Bronchial epithelial cell (primary cell): ENCODE data around the gene ABCA4. TPM values are rescaled to one million over a fixed set of nuclear protein-coding genes. Genes with fewer than 3 reads are reported as not detected.
A peak's percentile ranks its signal among the peaks of the same experiment; 100 is the strongest.

Source experiments
- DNase-seq: peaks from one replicate; pipeline ENCODE4 v3.0.0-alpha.2; 2010; ENCODE audit warnings: low read depth
- FAIRE-seq: peaks from 2 replicates; lab custom pipeline; 2011; peaks lifted over from hg19 to GRCh38; lab: Jason Lieb, UNC
- H3K27me3 ChIP-seq: 2 replicates; pipeline ENCODE4 v1.5.1; 2011; ENCODE audit warnings: low read length; ENCODE audit not compliant: control insufficient read depth, insufficient read depth
- H3K36me3 ChIP-seq: 2 replicates; pipeline ENCODE4 v1.5.1; 2011; ENCODE audit warnings: low read length; ENCODE audit not compliant: control insufficient read depth, insufficient read depth
- H3K4me3 ChIP-seq: 2 replicates; pipeline ENCODE4 v1.5.1; 2011; ENCODE audit warnings: mild to moderate bottlenecking, low read depth, low read length, control low read depth
- total RNA-seq: library from RNA; depleted of rRNA; stranded (reverse); fragments of >200 nt; gene quantifications from 2 replicates; pipeline ENCODE4 v1.2.1, GENCODE V29; 2014
- TF ChIP-seq, protein P1 (sequence below): IDR thresholded peaks from 2 replicates; pipeline ENCODE4 v1.5.1; 2011; ENCODE audit warnings: mild to moderate bottlenecking, moderate library complexity, low read length, control low read depth, inconsistent platforms; ENCODE audit not compliant: insufficient read depth, severe bottlenecking

Gene ABCA4
- total RNA-seq, 1 donor from 2014 or later: under 0.01 TPM

DNA sequence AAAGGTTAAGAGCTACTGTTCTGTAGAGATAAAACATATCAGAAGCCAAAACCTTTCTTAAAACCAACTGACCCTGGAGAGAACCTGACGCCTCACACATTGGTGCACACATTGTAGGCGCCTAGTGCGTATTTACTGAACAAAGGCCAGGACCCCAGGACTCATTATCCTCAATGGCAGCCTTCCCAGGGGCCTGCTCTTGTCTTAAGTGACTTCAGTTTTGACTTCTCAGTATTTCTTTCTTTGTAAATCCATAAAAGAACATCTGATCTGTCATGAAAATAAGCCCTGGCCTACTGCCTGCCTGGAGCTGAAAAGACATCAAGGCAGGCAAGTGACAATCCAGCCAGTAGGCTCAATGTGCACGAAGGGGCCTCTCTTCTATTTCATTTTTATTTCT lies 27.6 kb downstream of the ABCA4 start:
- Histone ChIP-seq H3K4me3 (no peak overlapping the region), H3K27me3 (no peaks in the 10 kb centered on the region), H3K36me3 (no peaks in the 10 kb centered on the region)
- DNase-seq (no peak), FAIRE-seq (no peak)
- TF ChIP-seq, protein P1, sequence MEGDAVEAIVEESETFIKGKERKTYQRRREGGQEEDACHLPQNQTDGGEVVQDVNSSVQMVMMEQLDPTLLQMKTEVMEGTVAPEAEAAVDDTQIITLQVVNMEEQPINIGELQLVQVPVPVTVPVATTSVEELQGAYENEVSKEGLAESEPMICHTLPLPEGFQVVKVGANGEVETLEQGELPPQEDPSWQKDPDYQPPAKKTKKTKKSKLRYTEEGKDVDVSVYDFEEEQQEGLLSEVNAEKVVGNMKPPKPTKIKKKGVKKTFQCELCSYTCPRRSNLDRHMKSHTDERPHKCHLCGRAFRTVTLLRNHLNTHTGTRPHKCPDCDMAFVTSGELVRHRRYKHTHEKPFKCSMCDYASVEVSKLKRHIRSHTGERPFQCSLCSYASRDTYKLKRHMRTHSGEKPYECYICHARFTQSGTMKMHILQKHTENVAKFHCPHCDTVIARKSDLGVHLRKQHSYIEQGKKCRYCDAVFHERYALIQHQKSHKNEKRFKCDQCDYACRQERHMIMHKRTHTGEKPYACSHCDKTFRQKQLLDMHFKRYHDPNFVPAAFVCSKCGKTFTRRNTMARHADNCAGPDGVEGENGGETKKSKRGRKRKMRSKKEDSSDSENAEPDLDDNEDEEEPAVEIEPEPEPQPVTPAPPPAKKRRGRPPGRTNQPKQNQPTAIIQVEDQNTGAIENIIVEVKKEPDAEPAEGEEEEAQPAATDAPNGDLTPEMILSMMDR: no peak

DNA sequence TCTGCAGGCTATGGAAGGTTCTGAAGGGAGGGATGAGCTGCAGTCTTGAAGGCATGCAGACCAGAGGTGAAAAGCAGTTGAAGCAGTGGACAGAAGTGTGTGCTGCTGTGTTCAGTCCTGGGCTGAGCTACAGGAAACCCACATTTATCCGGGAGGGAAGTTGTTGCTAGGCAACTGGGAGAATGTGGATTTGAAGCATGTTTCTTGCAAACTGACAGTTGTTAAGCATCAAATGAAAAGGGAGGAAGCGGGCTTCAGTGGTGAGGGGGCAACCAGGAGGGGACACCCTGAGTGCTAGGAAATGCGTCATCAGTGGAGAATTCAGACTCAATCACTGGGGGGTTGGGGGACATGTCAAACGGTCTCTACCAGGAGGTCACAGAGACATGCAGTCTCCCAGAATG lies 28.7 kb downstream of the ABCA4 start:
- Histone ChIP-seq H3K4me3 (no peak overlapping the region), H3K36me3 (no peaks in the 10 kb centered on the region), H3K27me3 (no peaks in the 10 kb centered on the region)
- FAIRE-seq (no peak), DNase-seq (no peak)
- TF ChIP-seq, protein P1: no peak

DNA sequence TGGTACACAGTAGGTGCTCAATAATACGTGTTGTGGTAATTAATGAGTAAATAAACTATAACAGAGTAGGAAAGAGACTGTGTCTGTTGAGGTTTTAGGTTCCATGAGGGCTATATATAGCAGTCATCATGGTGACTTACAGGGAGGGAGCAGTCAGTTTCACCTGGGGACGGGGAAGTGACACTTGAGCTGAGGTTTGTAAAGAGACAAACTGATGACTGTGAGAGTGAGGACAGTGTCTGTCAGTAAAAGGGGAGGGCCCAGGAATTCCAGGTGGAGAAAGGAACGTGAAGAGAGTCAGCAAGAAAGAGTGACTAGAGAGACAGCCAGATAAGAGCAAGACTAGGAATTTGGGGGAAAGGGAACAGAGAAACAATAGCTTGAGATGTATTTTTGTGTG lies 30.2 kb downstream of the ABCA4 start:
- no peak overlapping the region for H3K4me3 ChIP-seq
- FAIRE-seq (no peak), DNase-seq (peak; percentile 22)
- H3K27me3 ChIP-seq: no peaks in the 10 kb centered on the region
- no peaks in the 10 kb centered on the region for H3K36me3 ChIP-seq
- TF ChIP-seq, protein P1: no peak

DNA sequence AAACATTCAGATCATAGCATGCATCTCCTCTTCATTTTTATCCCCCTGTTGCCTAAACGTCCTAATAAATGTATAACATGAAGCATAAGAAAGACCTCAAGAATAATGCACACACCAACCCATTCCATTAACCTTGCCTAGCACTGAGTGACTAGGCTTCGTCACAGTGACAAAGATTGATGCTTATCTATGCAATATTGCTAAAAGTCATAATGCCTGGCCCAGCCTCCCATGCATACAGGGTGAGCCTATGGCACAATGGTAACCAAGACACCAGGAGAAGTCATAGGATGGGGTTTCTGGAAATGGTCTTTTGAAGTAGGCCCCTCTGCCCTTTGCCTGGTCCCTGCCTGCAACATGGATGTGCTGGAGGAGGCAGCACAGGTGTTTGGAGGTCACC lies 33.8 kb downstream of the ABCA4 start:
- FAIRE-seq: no peak
- no peak for DNase-seq
- Histone ChIP-seq H3K36me3 (no peaks in the 10 kb centered on the region), H3K27me3 (no peaks in the 10 kb centered on the region), H3K4me3 (no peak overlapping the region)
- TF ChIP-seq, protein P1: no peak

DNA sequence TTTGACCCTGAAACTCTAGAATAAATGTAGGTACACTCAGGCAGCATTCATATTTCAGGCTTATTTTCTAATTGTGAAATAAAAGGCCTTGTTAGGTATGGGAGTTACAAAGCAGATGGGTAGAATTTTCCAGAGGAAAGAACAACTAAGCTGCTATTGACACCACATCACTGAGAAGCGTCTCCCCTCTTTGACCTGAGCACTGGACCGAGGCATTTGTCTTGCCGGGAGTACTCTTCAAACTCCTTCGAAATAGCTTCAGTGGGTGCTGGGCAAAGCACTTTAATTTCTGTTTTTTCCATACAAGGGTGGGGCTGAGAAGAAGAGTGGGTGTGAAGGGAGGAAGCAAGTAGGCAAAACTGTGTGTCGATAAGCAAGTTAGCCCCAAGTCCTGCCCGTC lies 36.4 kb downstream of the ABCA4 start:
- Histone ChIP-seq H3K4me3 (no peak overlapping the region), H3K36me3 (no peaks in the 10 kb centered on the region), H3K27me3 (no peaks in the 10 kb centered on the region)
- no peak for DNase-seq
- FAIRE-seq: no peak
- TF ChIP-seq, protein P1: no peak

DNA sequence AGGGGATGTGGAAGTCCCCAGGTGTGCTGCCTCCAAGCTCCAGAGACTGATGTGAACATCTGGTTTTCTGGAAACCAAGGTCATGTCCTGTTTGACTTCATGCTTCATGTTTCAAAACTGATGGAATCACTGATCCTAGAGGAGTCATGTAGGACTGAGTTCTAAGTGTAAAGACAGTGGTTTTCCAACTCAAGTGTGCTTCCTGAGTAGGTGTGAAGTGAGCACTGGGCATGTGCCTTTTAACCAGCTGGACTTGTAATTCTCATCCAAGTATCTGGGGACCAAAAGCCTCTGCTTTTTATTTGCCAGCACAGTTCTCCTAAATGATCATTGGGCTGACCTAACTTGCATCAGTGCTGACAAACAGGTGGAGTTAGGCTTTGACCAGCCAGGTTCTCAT lies 36.9 kb downstream of the ABCA4 start:
- Histone ChIP-seq H3K27me3 (no peaks in the 10 kb centered on the region), H3K4me3 (no peak overlapping the region), H3K36me3 (no peaks in the 10 kb centered on the region)
- TF ChIP-seq, protein P1: no peak
- FAIRE-seq (peak; percentile 23), DNase-seq (no peak)
